Lung (tissue), 12 donors: Measurements from ENCODE around the gene KCTD10. TPM values are rescaled to one million over a fixed set of nuclear protein-coding genes. Genes with fewer than 3 reads are reported as not detected.

Source experiments
- ATAC-seq: fragments of 200-7000 bp; cut with Tn5 transposase; one replicate; pipeline ENCODE4 v1.9.1; 2020; ENCODE audit warnings: moderate number of reproducible peaks; ENCODE audit not compliant: insufficient read depth, low FRiP score
- DNase-seq, 3 donors: peaks; one replicate each; pipeline ENCODE4 v3.0.0-alpha.2; 2013 to 2017
- H3K27ac ChIP-seq, 2 donors: one replicate each; pipeline ENCODE4 v1.5.1; 2013; ENCODE audit warnings: mild to moderate bottlenecking in 2 of 2, moderate library complexity in 2 of 2, control low read depth in 1 of 2, inconsistent platforms in 1 of 2, low read depth in 1 of 2, low read length in 1 of 2
- H3K27me3 ChIP-seq, 3 donors: one replicate each; pipeline ENCODE4 v1.5.1; 2013; ENCODE audit warnings: low read length in 2 of 3; ENCODE audit not compliant: control insufficient read depth in 3 of 3, insufficient read depth in 3 of 3
- H3K36me3 ChIP-seq, 4 donors: one replicate each; pipeline ENCODE4 v1.5.1; 2013; ENCODE audit warnings: low read length in 4 of 4, mild to moderate bottlenecking in 1 of 4, moderate library complexity in 1 of 4; ENCODE audit not compliant: control insufficient read depth in 4 of 4, insufficient read depth in 4 of 4
- H3K4me1 ChIP-seq, 5 donors: one replicate each; pipeline ENCODE4 v1.5.1; 2013; ENCODE audit warnings: low read length in 5 of 5, mild to moderate bottlenecking in 2 of 5, moderate library complexity in 1 of 5; ENCODE audit not compliant: control insufficient read depth in 5 of 5, insufficient read depth in 5 of 5
- H3K4me3 ChIP-seq: one replicate; pipeline ENCODE4 v1.5.1; 2013; ENCODE audit warnings: mild to moderate bottlenecking, control low read depth, moderate library complexity
- H3K9ac ChIP-seq, 2 donors: one replicate each; pipeline ENCODE4 v1.5.1; 2013; ENCODE audit warnings: low read length in 2 of 2, control low read depth in 1 of 2; ENCODE audit not compliant: insufficient read depth in 1 of 2
- H3K9me3 ChIP-seq, 4 donors: one replicate each; pipeline ENCODE4 v1.5.1; 2013; ENCODE audit warnings: low read length in 3 of 4, mild to moderate bottlenecking in 1 of 4, moderate library complexity in 1 of 4; ENCODE audit not compliant: control insufficient read depth in 4 of 4, insufficient read depth in 3 of 4
- WGBS, 2 donors: extraction: QIAGEN DNeasy Blood & Tissue Kit; methylation state at CpG; one replicate each; pipeline ENCODE4 v1.1.7; 2013; 5-methylcytosine and 5-hydroxymethylcytosine counted together
- polyA plus RNA-seq, 2 donors: library from polyadenylated mRNA; stranded (reverse); fragments of 200-250 nt; gene quantifications; one replicate each; pipeline ENCODE4 v1.2.1, GENCODE V29; 2013
- total RNA-seq, 2 donors: library from RNA; depleted of rRNA in 1 of 2; stranded (reverse); fragments of >200 nt in 1 of 2; gene quantifications; one replicate each; pipeline ENCODE4 v1.2.1, GENCODE V29; 2014 to 2021
- TF ChIP-seq, protein P1 (sequence below): IDR thresholded peaks from 2 replicates; pipeline ENCODE4 v1.5.1; 2012; ENCODE audit warnings: mild to moderate bottlenecking; ENCODE audit errors: control extremely low read depth, extremely low read depth
- donor health status: control.
- donor health status: control.
- donor health status: Bipolar disorder and iron deficiency.
- donor health status: healthy.
- donor health status: DM: yes; HTN: yes; CAD: no.

KCTD10 gene
- total and polyA plus RNA-seq, 4 donors = 21.7 to 72.6 (median 53.7) TPM

DNA sequence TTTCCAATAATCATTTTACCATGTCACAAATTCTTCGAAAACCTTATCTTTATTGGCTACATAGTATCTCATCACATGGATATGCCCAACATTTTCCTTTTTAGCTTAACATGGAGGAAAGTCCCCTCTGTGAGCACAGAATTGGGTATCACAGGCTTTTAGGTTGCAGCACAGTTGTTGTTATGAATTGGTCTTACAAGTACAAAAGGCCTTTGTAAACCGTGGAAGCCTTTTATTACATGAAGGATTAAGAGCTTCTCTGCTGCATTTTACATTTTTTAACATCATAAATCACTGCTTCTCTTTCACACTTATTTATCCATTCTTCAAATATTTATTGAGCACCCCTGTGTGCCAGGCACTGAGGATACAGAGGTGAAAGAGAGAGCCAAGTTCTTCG, 26.5 kb upstream of the KCTD10 start:
- Histone ChIP-seq H3K4me1 (no peaks in the 10 kb centered on the region), H3K27ac (no peak overlapping the region), H3K4me3 (no peak overlapping the region), H3K9ac (no peak overlapping the region), H3K36me3 (peaks cover 50 to 65% (median 57%) of the 10 kb centered on the region in 4 donors), H3K9me3 (no peaks in the 10 kb centered on the region), H3K27me3 (no peaks in the 10 kb centered on the region)
- TF ChIP-seq, protein P1, sequence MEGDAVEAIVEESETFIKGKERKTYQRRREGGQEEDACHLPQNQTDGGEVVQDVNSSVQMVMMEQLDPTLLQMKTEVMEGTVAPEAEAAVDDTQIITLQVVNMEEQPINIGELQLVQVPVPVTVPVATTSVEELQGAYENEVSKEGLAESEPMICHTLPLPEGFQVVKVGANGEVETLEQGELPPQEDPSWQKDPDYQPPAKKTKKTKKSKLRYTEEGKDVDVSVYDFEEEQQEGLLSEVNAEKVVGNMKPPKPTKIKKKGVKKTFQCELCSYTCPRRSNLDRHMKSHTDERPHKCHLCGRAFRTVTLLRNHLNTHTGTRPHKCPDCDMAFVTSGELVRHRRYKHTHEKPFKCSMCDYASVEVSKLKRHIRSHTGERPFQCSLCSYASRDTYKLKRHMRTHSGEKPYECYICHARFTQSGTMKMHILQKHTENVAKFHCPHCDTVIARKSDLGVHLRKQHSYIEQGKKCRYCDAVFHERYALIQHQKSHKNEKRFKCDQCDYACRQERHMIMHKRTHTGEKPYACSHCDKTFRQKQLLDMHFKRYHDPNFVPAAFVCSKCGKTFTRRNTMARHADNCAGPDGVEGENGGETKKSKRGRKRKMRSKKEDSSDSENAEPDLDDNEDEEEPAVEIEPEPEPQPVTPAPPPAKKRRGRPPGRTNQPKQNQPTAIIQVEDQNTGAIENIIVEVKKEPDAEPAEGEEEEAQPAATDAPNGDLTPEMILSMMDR = no peak
- no peak for ATAC-seq
- no peak for DNase-seq
- 78 to 90% methylated on average over 3 of the region's 3 CpGs for WGBS, 2 donors

DNA sequence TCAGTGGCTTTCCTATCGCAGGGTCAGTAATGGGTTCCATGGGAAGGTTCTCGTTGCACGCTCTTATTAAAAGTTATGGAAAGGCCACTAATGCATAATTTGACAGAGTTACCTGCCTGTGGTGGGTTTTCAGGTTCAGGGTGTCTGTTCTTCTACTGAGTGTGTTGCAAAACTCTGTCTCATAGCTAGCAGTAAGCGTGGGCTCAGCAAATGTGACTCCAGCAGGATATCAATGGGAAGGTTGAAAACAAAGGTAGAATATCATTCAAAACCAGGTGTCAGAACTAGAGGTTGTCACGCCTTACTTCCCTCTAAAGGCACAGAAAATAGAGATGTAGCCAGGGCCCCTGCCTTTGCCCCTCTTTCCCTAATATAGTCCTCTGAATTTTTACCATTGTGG, 25.2 kb upstream of the KCTD10 start:
- peaks cover 45 to 68% (median 58%) of the 10 kb centered on the region in 4 donors for H3K36me3 ChIP-seq
- ATAC-seq = no peak
- 98% methylated on average over 5 of the region's 5 CpGs for WGBS, 2 donors

DNA sequence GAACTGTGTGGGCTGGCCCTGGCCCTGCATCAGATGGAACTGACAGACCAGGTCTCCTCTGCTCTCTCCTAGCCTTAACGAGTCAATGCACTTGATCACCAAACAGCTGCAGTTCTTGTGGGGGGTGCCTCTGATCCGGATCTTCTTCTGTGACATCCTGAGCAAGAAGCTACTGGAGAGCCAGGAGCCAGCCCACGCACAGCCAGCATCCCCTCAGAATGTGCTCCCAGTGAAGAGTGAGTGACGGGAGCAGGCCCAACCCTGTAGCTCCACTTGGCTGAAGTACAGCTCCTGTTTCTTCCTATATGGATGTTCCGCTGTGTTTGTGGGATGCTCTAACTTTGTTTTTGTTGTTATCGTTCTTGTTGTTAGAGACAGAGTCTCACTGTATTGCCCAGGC, 24.2 kb upstream of the KCTD10 start:
- Histone ChIP-seq H3K9me3 (no peaks in the 10 kb centered on the region), H3K9ac (no peak overlapping the region), H3K36me3 (peaks cover 38 to 61% (median 52%) of the 10 kb centered on the region in 4 donors), H3K27me3 (no peaks in the 10 kb centered on the region), H3K4me3 (no peak overlapping the region), H3K27ac (no peak overlapping the region), H3K4me1 (no peaks in the 10 kb centered on the region)
- TF ChIP-seq, protein P1 = no peak
- 95 to 97% methylated on average over 6 of the region's 6 CpGs for WGBS, 2 donors
- DNase-seq (no peak), ATAC-seq (no peak)

More for the DNA sequence above, 25.2 kb upstream of the KCTD10 start:
- no peaks in the 10 kb centered on the region for H3K27me3 ChIP-seq
- H3K9me3 ChIP-seq = no peaks in the 10 kb centered on the region
- TF ChIP-seq, protein P1 = no peak
- H3K27ac ChIP-seq = no peak overlapping the region
- no peak overlapping the region for H3K9ac ChIP-seq
- H3K4me3 ChIP-seq = no peak overlapping the region
- H3K4me1 ChIP-seq = no peaks in the 10 kb centered on the region
- no peak for DNase-seq

DNA sequence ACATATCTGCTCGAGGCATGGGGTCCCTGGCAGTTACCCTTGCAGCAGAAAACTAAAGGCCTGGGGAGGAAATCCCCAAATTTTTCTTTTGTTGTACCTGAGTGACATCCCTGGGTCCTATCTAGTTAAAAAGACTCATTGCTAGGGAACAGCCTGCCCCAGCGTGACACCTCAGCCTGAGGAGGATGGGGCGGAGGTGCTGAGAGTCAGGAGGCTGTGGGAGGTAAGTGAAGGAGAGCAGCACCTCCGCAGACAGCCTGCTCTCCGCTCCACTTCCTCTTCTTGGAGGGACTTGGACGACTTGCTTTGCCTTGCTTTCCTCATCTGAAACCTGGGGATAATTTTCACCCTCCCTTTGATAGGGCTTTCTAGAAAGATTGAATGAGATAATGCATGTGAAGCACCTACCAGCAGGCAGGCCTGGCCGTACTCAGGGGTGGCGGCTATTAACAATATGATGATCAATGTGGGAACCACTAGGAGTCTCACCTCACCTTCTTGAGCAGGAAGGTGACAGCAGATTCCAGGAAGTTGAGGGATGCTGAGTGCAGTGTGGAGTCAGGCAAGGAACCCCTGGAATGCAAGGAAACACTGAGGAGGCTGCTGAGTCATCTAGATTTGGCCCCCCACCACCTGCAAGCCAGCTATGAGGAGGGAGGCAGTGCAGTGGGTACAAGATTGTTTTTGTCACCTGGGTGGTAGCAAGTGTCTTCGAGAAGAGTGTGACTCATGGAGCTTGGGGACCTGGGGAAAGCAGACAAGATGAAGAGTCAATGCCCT, 23.5 kb upstream of the KCTD10 start:
- no peaks in the 10 kb centered on the region for H3K27me3 ChIP-seq
- 91 to 92% methylated on average over 9 of the region's 9 CpGs for WGBS, 2 donors
- H3K36me3 ChIP-seq = peaks cover 35 to 59% (median 49%) of the 10 kb centered on the region in 4 donors
- H3K4me1 ChIP-seq = no peaks in the 10 kb centered on the region
- DNase-seq (no peak), ATAC-seq (no peak)
- H3K4me3 ChIP-seq = no peak overlapping the region
- TF ChIP-seq, protein P1 = no peak
- H3K9ac ChIP-seq = no peak overlapping the region
- no peak overlapping the region for H3K27ac ChIP-seq
- H3K9me3 ChIP-seq = no peaks in the 10 kb centered on the region
